Skin epidermis (tissue), 12 donors: Measurements from ENCODE around the gene NXN.
"Not testable (repeated sequence)": the region's sequence is repeated elsewhere in the genome, so short reads cannot be mapped to it uniquely, and the experiment has no call there.

Experiments used
- H3K27ac ChIP-seq, 21 experiments: fragments of 200-600 bp; sonication (generic) in 11 of 21; one replicate each; pipeline ENCODE4 v1.5.0; 2020; ENCODE audit warnings: mild to moderate bottlenecking in 3 of 21, inconsistent platforms in 2 of 21, moderate library complexity in 2 of 21
- H3K4me3 ChIP-seq, 7 experiments: fragments of 200-600 bp; sonication (generic) in 2 of 7; one replicate each; pipeline ENCODE4 v1.5.0; 2020; ENCODE audit warnings: inconsistent platforms in 2 of 7, mild to moderate bottlenecking in 2 of 7, moderate library complexity in 1 of 7

The NXN gene

DNA sequence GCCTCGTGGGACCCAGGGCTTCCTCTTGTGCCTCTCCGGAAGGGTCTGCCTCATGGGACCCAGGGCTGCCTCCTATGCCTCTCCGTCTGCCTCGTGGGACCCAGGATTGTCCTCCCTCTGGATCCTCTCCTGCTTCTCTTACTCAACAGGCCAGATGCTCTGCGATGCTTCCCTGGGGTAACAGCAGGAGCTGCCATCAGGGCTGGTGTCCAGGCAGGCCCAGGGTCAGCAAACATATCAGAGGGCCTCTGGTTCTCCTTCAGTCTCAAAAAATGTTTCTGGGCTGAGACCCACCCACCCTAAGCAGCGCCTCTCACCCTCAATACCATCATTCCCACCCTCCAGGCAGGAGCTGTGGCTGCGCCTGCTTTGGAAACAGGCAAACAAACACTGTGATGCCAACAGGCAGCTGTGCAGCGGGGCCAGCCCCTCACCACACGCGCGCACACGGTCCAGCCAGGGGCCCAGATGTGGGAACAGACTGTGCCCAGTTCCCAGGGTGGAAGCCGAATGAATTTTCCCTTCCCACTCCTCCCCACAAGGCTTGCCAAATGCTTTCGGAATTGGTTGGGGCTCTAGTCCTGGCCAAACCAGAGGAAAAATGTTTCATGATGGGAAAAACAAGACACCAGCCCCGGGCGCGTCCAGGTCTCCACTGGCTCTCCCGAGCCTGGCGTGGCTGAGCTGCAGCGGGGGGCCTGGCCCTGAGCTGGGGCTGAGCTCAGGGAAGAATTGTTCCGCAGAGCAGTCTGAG lies 28.6 kb upstream of the NXN start:
- no peak overlapping the region for H3K4me3 ChIP-seq
- peak overlapping the region in 13 of 21 experiments; percentile 3 to 74 (median 57) for H3K27ac ChIP-seq

DNA sequence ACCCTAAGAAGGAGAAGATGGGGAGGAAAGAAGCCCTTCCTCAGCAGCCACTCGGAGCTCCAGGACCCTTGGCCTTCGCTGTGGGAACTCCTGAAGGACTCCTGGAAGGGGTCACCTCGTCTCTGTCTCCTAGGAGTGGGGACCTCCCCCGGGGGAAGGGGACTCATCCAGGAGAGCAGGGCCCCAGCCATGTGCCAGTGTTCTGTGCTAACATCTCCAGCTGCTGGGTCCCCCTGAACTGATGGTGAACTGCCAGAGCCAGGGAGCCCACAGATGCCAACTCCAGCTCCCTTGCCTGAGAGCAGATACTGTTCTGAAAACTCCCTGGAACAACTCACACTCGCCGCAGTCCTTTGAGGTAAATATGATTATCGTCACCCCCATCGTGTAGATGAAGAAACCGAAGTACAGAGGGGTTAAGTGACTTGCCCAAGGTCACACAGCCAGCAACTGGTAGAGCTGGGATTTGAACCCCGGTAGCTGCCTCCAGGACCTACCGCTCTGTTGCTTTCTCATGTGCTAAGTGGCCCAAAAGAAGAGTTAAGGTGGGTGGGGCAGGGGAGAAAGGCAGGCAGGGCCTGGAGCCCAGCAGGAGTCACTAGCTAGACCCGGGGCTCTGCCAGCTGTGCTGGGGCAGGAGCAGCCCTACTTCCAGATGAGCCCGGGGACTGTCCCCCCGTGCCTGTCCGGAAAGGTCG lies 27.9 kb upstream of the NXN start:
- no peak overlapping the region for H3K4me3 ChIP-seq

DNA sequence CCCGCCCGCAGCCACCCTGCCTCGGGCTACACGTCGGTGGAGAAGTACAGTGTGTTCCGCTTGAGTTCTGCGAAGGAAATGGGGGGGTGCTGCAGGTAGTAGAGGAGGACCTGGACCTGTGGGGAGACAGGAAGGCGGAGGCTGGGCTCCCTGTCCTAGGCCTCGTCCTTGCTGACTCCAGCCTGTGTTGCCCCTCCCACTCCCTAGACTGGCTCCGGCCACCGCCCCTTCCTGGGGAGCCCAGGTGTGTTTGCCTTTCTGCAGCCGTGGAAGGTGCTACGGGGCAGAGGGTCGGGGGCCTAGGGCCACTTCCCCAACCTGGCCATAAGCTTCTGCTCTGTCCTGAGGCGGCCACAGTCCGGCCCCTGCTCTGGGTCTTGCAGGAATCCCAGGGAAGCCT lies 26.5 kb upstream of the NXN start:
- Histone ChIP-seq H3K27ac (peak overlapping the region in 13 of 21 experiments; percentile 9 to 79 (median 44)), H3K4me3 (no peak overlapping the region)

More for the DNA sequence above, 27.9 kb upstream of the NXN start:
- H3K27ac ChIP-seq = peak overlapping the region in 13 of 21 experiments; percentile 3 to 74 (median 57)

DNA sequence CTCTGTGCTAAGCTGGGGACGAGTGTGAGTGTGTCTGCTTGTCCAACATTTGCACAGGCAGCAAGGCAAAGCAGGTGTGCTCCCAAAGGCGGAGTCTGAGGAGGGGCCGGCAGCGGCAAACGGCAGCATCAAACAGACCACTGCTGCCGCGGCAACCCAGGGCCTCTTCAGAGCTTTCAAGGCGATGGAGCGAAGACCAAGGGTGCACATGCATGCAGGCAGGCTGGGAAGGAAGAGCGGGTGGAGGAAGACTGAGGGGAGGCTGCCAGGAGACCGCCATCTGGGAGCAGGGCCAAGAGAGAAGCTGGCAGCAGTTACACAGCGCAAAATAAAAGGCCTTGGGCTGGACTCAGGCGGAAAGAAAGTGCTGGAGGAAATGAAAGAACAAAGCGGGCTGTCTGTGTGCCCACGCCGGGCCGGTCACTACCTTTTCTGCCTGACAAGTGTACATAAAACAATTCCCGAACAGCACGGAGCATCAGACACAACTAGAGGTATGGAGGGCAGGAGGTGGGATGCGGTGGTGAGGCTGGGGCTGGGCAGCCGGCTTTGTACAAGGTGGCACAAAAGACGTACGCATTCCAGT lies 25.9 kb upstream of the NXN start:
- H3K27ac ChIP-seq = peak overlapping the region in 12 of 21 experiments; percentile 9 to 79 (median 43)
- no peak overlapping the region for H3K4me3 ChIP-seq

DNA sequence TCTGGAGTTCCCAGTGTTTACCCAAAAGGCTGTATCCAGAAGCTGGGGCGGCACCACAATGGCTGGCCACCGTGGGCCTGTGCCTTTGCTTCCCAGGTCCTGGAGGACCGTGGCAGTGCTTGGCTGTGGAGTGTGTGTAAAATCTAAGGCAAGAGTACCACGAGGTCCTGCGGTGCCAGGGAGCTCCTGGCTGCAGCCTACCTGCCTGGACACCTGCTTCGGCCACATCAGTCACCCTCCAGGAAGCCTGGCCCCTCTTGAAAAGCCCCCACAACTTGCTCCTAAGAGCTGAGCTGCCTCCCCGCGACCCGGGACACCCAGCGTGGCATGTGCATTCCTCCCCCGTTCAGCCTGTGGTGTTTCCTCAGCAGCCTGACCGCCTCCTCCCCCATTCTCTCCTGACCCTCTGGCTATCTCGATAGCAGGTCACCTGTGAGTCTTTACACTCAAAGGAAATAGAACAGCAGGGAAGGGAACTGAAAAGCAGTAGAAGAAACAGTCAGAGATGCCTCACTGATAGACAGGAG lies 25.3 kb upstream of the NXN start:
- Histone ChIP-seq H3K4me3 (no peak overlapping the region), H3K27ac (peak overlapping the region in 7 of 21 experiments; percentile 8 to 79 (median 22))

DNA sequence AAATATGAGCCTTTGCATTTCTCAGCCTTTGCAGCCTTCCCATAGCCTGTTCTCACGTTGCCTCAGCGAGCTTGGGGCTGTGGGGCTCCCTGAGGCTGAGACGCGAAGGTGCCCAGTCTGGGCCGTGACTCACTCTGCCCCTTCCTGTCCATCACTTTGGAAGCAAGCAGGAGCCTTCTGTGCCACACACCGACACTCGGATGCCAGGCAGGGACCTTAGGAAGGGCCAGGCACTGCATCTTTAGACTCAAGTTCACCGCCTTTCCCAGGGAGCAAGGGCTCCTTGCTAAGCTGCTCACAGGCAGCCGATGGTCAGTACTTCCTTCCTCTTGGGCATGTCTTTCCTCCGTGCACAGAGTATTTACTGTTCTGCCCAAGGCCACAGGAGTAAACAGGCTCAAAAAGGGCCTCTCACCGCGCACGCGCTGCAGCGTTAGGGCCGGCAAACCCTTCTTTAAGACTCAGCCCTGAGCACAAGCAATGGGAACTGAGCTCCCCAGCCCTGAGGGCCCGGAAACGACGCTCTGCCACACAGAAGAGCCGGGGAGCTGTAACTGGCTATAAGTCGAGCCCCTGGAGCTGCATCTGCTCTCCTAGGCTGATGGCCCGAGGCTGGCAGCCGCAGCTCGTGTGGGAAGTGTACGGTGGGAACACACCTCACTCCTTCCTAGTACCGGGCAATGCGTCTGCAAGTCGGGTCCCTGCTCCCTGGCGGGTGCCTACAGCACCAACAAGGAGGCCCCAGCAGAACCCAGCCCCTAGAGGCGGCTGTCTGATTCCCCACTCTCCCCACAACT lies 24.6 kb upstream of the NXN start:
- no peak overlapping the region for H3K4me3 ChIP-seq
- H3K27ac ChIP-seq = peak overlapping the region in 7 of 21 experiments; percentile 8 to 79 (median 23)

DNA sequence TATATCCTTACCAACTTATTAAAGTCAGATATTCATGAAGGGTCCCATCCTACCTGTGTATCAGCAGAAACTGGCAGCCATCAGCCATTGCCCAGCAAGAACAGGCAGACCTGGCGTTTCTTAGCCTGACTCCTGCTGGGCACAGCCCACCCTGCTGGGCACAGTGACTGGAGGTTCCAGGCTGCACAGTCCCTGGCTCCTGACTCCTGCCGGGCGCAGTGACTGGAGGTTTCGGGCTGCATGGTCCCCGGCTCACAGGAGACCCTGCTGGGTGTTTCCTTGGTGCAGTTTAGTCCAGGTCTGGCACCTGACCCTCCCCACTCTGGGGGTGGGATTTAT lies 24.0 kb upstream of the NXN start:
- H3K4me3 ChIP-seq = no peak overlapping the region
- peak overlapping the region in 4 of 21 experiments; percentile 8 to 79 (median 55) for H3K27ac ChIP-seq

DNA sequence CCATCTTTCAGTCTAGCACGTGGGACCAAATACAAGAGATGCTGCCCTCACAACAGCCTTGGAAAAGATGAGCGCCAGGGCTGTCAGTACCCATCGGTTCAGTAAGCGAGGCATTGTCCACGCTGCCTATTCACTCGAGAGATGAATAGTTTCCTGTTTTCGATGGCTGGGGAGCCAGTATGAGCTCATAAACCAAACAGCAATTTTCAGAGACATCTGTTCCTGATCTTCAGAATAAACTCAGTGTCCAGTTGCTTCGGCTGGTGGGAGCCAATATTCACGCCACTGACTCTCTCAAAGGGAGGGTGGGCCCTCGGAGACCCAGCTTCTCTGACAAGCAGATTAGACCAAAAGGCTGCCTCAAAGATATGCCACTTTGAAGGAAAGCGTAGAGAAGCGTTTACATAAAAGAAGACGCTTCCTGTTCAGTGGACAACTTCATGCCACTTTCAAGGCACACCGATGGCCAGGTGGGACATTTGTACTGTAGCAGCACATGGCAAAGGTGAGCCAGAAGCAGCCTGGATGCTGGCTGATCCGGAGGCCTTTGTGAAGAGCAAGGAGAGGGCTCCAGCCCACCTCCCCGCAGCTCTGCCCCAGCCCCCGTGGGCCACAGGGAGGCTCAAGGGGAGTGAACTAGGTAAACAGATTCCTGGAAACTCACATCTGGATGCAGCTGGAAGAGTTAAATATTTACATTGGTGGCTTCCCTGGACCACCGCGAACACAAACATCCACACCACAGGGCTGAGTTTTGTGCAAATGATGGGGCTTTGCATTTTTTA lies 23.4 kb upstream of the NXN start:
- Histone ChIP-seq H3K27ac (peak overlapping the region in 7 of 21 experiments; percentile 3 to 79 (median 47)), H3K4me3 (no peak overlapping the region)

DNA sequence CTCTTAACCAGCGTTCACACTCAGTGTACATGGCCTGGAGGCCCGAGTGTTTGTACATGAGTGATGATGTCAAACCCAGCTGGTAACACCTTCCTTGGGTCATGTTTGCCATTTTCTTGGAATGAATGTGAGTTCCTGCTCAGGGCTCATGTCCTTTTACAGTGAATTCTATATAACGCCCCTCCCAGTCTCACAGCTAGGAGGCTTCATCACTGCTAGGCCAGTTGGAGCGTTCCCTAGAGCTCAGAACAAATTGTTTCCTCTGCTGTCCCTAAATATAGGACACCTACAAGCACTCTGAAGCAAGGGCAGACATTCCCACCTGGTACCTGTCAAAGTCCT lies 22.8 kb upstream of the NXN start:
- no peak overlapping the region for H3K4me3 ChIP-seq
- H3K27ac ChIP-seq = peak overlapping the region in 7 of 21 experiments; percentile 3 to 59 (median 47)

DNA sequence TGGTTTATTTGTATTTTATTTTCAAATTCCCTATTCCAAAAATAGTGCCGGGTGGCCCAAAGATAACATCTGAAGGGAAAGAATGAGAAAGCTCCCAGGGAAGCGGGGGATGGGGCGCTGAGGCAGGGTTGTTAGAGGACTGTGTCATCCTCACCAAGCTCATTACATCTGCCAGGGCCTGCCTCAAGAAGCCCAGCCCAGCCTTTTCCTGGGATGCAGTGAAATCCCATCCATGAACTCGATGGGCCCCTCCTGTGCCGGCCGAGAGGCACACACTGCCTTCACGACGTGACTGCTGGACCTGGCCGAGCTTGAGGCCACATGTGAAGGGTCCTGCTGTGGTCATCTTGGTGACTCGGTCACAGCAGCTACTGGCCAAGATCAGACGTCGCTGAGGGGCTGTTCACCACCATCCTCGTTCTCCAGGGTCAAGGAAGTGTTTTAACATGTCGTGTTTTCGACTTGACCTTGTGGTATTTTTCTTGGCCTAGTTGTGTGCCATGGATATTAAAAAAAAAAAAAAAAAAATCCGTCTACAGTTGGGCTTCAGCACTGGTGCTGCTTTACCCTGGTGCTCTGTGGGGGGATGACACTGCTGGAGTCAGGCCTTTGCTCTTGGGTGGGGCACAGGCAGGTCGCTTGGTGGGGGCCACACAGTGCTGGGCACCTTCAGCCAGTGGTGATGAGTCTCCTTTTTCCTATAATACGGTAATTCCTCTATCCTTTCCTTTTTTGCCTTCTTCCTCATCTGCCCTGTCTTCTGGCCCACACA lies 22.2 kb upstream of the NXN start:
- H3K4me3 ChIP-seq = no peak overlapping the region
- peak overlapping the region in 7 of 21 experiments; percentile 3 to 59 (median 50) for H3K27ac ChIP-seq

DNA sequence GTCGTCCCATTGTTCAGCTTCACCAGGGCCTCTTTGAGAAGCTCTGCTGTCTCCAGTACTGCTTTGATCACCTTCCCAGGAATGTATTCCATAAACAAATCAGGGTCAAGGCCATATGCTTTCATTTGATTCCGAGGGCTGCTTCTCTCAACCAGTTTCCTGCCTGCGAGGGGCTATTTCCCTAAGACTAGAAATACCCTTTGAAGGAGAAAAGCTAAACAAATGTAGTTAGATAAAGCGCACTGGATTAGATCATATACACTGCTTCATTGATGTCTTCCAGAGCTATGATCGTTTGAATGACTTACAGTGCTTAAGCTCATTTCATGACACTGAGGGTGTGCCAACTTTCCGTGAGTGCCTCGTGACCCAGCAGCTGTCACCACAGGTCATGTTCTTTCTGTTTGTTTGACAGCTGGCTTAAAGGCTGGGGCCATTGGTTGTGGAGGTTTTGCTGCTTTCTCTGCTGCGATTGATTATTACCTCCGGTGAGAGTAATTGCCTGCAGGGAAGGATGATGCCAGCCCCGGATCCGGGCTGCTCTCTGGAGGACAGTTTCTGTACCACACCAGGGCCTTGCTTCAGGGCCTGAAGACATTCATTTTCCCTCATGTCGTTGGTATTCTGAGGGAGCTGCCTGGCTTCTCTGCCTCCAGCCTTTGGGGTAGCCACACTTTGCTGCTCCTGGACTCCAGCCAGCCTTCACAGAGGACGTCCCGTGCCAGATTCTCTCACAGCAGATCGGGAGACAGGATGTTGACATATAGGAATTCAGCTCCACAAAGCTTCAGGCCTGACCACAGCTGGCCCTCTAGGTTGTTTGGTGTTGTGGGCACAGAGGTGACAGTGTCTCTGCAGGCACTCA lies 21.3 kb upstream of the NXN start:
- peak overlapping the region in 3 of 21 experiments; percentile 7 to 59 (median 49) for H3K27ac ChIP-seq

DNA sequence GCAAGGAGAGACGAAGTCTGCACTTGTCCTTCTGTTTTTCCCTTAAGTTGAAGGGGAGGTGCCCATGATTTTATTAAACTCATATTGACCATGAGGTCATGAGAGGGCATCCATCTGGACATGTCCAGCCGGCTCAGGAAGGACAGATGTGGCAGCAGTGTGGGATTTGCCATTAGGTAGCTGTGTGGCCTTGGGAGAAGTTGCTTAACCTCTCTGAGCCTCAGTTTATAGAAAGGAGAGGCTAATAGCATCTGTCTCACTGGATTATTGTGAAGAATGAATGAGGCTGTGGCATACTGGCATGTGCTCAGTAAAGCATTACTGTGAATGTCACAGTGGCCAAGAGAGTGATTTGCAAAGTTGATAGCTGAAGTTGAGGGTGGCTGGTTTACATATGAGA lies 18.5 kb upstream of the NXN start:
- H3K27ac ChIP-seq = peak overlapping the region in 3 of 21 experiments; percentile 90 to 96 (median 92)

More for the DNA sequence above, 21.3 kb upstream of the NXN start:
- no peak overlapping the region for H3K4me3 ChIP-seq

DNA sequence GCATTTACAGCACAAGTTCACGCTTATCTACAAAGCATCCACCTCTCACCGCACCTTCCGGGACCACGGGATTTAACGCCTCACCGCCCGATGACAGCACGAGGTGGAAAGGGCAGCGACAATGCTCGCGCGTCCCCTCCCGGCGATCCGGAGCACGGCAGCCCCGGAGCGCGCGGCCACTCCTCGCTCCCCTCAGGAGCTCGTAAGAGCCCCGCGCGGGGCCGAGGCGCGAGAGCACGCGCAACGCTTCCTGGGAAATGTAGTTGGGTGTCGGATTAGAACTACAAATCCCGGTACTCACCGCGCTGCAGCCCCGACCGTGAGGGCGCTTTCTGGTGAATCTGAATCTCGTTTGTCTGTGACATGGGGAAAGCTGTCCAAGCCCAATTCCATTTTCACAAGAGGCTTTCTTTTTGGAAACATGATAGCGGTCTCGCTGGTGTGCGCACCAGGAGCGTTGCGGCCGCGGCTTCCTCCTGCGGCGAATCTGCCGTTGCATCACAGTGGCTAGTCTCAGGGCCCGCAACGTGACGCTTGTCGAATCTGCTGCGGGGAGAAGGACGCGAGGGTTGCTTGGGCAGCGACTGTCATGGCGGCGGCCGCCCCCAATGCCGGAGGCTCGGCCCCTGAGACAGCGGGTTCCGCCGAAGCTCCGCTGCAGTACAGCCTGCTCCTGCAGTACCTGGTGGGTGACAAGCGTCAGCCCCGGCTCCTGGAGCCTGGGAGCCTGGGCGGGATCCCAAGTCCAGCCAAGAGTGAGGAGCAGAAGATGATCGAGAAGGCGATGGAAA lies 17.2 kb upstream of the NXN start, which contains the start of gene TIMM22:
TIMM22 (plus strand) TSS at position 576 of the 791 bp plus-strand sequence; CDS start at position 590, 14 bp downstream.
- peak within 1 kb of the TSS; percentile 64 to 96 (median 92) for H3K27ac ChIP-seq
- H3K4me3 ChIP-seq = peak within 1 kb of the TSS; percentile 84 to 99 (median 95)

More for the DNA sequence above, 18.5 kb upstream of the NXN start:
- H3K4me3 ChIP-seq = peak overlapping the region in 6 of 7 experiments; percentile 84 to 99 (median 96)

DNA sequence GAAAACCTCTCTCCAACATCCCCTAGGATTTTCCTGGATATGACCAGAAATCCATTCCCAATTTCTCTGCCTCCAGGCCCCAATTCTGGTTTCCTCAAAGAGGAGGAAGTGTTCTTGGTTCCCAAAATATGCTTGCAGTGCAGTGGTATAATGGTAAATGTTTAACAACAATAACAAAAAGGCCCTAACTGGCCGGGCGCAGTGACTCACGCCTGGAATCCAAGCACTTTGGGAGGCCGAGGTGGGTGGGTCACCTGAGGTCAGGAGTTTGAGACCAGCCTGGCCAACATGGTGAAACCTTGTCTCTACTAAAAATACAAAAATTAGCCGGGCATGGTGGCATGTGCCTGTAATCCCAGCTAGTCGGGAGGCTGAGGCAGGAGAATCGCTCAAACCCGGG lies 15.7 kb upstream of the NXN start:
- H3K27ac ChIP-seq, H3K4me3 ChIP-seq: not testable (repeated sequence)

DNA sequence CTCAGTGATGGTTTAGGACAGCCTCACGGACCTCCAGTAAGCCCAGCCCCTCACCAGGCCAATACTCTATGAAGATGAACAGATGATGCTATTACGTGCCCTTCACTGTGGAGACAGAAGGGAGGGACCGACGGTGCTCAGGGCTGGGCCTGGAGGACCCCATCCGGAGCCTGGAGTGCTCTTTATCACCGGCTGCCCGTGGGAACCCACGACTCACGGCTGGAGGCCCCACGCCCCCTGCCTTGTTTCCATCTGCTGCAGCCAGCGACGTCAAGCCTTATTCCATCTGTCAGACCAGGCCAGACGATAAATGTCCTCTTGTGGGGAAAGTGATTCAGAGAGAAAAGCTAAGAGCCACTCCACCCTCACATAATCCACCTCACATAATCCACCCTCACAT lies 13.4 kb upstream of the NXN start:
- H3K27ac ChIP-seq = no peak overlapping the region
- H3K4me3 ChIP-seq = no peak overlapping the region

DNA sequence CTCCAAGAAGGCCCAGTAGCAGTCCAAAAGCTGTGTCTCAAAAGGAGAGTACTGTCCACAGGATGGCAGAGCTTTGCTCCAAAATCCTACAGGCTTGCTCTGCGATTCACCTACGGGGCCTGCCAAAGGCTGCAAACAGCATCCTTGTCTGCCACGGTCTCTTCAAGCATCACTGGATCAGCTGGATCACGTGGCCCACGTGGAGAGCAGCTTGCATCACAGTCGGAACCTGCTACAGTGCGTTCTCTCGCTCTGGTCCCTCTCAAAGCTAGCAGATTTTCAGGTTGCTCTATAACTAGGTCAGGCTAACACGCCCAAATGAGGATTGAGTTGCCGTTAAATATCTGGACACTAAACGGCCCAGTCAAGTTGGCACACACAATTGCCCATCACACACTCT lies 9.0 kb upstream of the NXN start:
- no peak overlapping the region for H3K4me3 ChIP-seq
- H3K27ac ChIP-seq = no peak overlapping the region
